GM12875 (cell line): ENCODE data around the gene ADGRB2.
A peak's percentile ranks its signal among the peaks of the same experiment; 100 is the strongest.

Experiments
- H3K4me3 ChIP-seq: one replicate; pipeline ENCODE4 v1.5.1; 2011; ENCODE audit warnings: low read depth, low read length, control low read depth
- CTCF ChIP-seq: IDR thresholded peaks from 2 replicates; pipeline ENCODE4 v1.5.1; 2011; ENCODE audit warnings: low read depth, mild to moderate bottlenecking, control low read depth, inconsistent platforms, low read length, moderate library complexity, borderline replicate concordance; ENCODE audit not compliant: insufficient read depth

The ADGRB2 gene

GRCh38 chr1:31706384-31707058, 57.6 kb downstream of the ADGRB2 start:
- no peak overlapping the region for H3K4me3 ChIP-seq
- no peak for TF ChIP-seq CTCF

- peak; percentile 56 for TF ChIP-seq CTCF
- no peak overlapping the region for H3K4me3 ChIP-seq
Measured at GRCh38 chr1:31705080-31705866, 58.9 kb downstream of the ADGRB2 start.

DNA sequence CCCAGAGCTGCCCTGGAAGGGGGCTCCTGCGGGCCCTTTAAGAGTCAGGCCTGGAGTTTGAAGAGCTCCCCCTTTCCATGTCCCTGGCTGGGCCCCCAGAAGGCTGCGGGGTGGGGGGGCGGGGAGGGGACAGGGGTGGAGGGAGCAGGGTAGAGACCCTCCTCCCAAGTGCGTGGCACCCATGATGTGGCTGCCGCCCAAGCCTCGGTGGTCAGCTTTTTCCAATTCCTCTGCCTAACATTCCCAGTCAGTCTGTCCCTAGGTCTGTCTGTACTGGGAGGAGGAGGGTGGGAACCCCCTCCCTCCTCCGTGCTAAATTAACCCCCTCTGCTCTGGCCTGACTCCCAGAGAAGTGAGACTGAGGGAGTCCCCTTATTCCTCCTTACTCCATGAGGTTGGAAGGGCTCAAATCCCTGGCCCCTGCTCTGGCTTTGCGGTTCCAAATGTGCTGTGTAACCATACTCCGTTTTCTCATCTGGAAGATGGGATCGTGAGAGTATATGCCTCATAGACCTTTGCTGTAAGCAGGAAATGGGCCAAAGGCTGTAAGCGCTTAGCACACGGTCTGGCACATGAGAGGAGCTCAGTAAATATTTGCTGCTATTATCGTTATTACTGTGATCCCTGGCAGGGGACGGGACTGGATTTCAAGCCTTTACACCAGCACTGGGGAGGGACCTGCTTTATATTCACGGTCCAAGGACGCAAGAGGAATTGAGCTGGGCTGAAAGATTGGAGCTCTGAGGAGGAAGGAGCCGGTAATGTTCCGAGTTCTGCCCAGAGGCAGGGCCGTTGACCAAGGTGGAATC, 59.7 kb downstream of the ADGRB2 start:
- H3K4me3 ChIP-seq = no peak overlapping the region
- TF ChIP-seq CTCF = no peak

GRCh38 chr1:31703431-31704270, 60.5 kb downstream of the ADGRB2 start, which contains the start of gene COL16A1:
Gene COL16A1, minus strand, starts transcription at chr1:31704017. Its CDS starts 1,824 bp downstream, at chr1:31702193.
- no peak for TF ChIP-seq CTCF
- H3K4me3 ChIP-seq = no peak within 1 kb of the TSS

GRCh38 chr1:31702836-31703404, 61.2 kb downstream of the ADGRB2 start:
- no peak for TF ChIP-seq CTCF
- H3K4me3 ChIP-seq = no peak overlapping the region

GRCh38 chr1:31701091-31701736, 62.9 kb downstream of the ADGRB2 start:
- TF ChIP-seq CTCF = no peak
- H3K4me3 ChIP-seq = no peak overlapping the region
